Gastrocnemius medialis (tissue), 4 donors: Measurements from ENCODE around the gene OR2B6.

Experiments
- CTCF ChIP-seq, 5 experiments: fragments of 450-650 bp in 3 of 5; fragments of 200-600 bp in 2 of 5; sonication (generic) in 2 of 5; IDR thresholded peaks in 4 of 5; conservative IDR thresholded peaks in 1 of 5; 1 replicate in 4 of 5; 2 replicates in 1 of 5; pipeline ENCODE4 v1.5.1; 2016 to 2019; ENCODE audit warnings: antibody characterized with exemption in 5 of 5, mild to moderate bottlenecking in 3 of 5, moderate library complexity in 3 of 5
- POLR2A ChIP-seq, 2 donors: fragments of 450-650 bp; IDR thresholded peaks; one replicate each; pipeline ENCODE4 v1.6.1; 2017; ENCODE audit warnings: antibody characterized with exemption in 2 of 2, mild to moderate bottlenecking in 2 of 2, moderate library complexity in 2 of 2

DNA sequence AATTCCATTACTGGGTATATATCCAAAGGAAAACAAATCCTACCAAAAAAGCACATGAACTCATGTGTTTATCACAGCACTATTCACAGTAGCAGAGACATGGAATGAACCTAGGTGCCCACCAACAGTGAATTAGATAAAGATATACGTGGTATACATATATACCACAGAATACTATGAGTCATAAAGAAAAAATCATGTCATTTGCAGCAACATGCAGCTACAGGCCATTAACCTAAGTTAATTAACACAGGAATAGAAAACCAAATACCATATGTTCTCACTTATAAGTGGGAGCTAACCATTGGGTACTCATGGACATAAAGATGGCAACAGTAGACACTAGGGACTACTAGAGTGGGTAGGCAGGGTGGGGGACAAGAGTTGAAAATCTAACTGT, 49.0 kb upstream of the OR2B6 start:
- TF ChIP-seq POLR2A (IDR thresholded peaks at IDR 0.05) (no peak), CTCF (IDR thresholded peaks at IDR 0.05 in 4 of 5, conservative IDR thresholded peaks at IDR 0.05 in 1 of 5) (no peak)
